ENCODE data around the gene NFX1. TPM values are rescaled to one million over a fixed set of nuclear protein-coding genes. Genes with fewer than 3 reads are reported as not detected.

The NFX1 gene
- total and polyA plus RNA-seq, 12 donors = 17.5 to 44.4 (median 31.2) TPM

GRCh38 chr9:33294670-33295432, 4.5 kb downstream of the NFX1 start:
- intact Hi-C loops (cut with DNase I) = loop anchor here in 1 of 2 donors (10.0 kb wide), 1 partner anchor 60 kb away; no protein-coding TSS in a partner anchor
- Histone ChIP-seq H3K27me3 (no peaks in the 10 kb centered on the region), H3K4me1 (replicated peaks in 1 of 2) (peaks cover 8 to 67% of the 10 kb centered on the region in 2 donors), H3K9me3 (replicated peaks in 1 of 3) (no peaks in the 10 kb centered on the region), H3K36me3 (replicated peaks in 1 of 2) (peaks cover 0 to 45% of the 10 kb centered on the region in 2 donors), H3K27ac (no peak overlapping the region), H3K4me3 (no peak overlapping the region)
- no peak for TF ChIP-seq POLR2A (IDR thresholded peaks at IDR 0.05)
- no peak for TF ChIP-seq CTCF (IDR thresholded peaks at IDR 0.05)
- 79 to 90% (median 84%) methylated on average over 12 of the region's 12 CpGs for WGBS, 4 donors
- no peak for DNase-seq

GRCh38 chr9:33295571-33295970, 5.3 kb downstream of the NFX1 start:
- Histone ChIP-seq H3K36me3 (replicated peaks in 1 of 2) (peaks cover 0 to 51% of the 10 kb centered on the region in 2 donors), H3K4me1 (replicated peaks in 1 of 2) (peaks cover 8 to 67% of the 10 kb centered on the region in 2 donors), H3K27me3 (no peaks in the 10 kb centered on the region), H3K4me3 (no peak overlapping the region), H3K9me3 (replicated peaks in 1 of 3) (no peaks in the 10 kb centered on the region), H3K27ac (no peak overlapping the region)
- no peak for TF ChIP-seq POLR2A (IDR thresholded peaks at IDR 0.05)
- TF ChIP-seq CTCF (IDR thresholded peaks at IDR 0.05) = no peak
- WGBS, 4 donors = 89 to 96% (median 95%) methylated on average over 2 of the region's 2 CpGs
- intact Hi-C loops (cut with DNase I) = loop anchor here in 1 of 2 donors (10.0 kb wide), 1 partner anchor 61 kb away; no protein-coding TSS in a partner anchor
- no peak for DNase-seq

- H3K9me3 ChIP-seq (replicated peaks in 1 of 3) = no peaks in the 10 kb centered on the region
- H3K27ac ChIP-seq = peak overlapping the region in 2 of 5 donors; percentile 31 to 34
- peaks cover 0 to 69% of the 10 kb centered on the region in 2 donors for H3K36me3 ChIP-seq (replicated peaks in 1 of 2)
- intact Hi-C loops (cut with DNase I) = loop anchor here in 1 of 2 donors (10.0 kb wide), 1 partner anchor 63 kb away; no protein-coding TSS in a partner anchor
- peaks cover 0 to 51% of the 10 kb centered on the region in 2 donors for H3K4me1 ChIP-seq (replicated peaks in 1 of 2)
- WGBS, 4 donors = 57 to 71% (median 68%) methylated on average over 1 of the region's 1 CpG
- H3K4me3 ChIP-seq = no peak overlapping the region
- H3K27me3 ChIP-seq = no peaks in the 10 kb centered on the region
- DNase-seq = peak; percentile 36 to 77 (median 56)
- TF ChIP-seq CTCF (IDR thresholded peaks at IDR 0.05) = no peak
- no peak for TF ChIP-seq POLR2A (IDR thresholded peaks at IDR 0.05)
Observed at GRCh38 chr9:33297432-33297831, 7.1 kb downstream of the NFX1 start.

- WGBS, 4 donors = 81 to 88% (median 86%) methylated on average over 1 to 2 of the region's 2 CpGs
- intact Hi-C loops (cut with DNase I) = no loop called here
- H3K36me3 ChIP-seq (replicated peaks in 1 of 2) = peaks cover 0 to 86% of the 10 kb centered on the region in 2 donors
- H3K9me3 ChIP-seq (replicated peaks in 1 of 3) = no peaks in the 10 kb centered on the region
- no peak overlapping the region for H3K27ac ChIP-seq
- TF ChIP-seq POLR2A (IDR thresholded peaks at IDR 0.05) (no peak), CTCF (IDR thresholded peaks at IDR 0.05) (no peak)
- peaks cover 0 to 38% of the 10 kb centered on the region in 2 donors for H3K4me1 ChIP-seq (replicated peaks in 1 of 2)
- H3K27me3 ChIP-seq = no peaks in the 10 kb centered on the region
- no peak for DNase-seq
- H3K4me3 ChIP-seq = no peak overlapping the region
Observed at GRCh38 chr9:33300546-33300945, 10.2 kb downstream of the NFX1 start.
